Measurements from ENCODE around the gene IL20. TPM values are rescaled to one million over a fixed set of nuclear protein-coding genes. Genes with fewer than 3 reads are reported as not detected.

The IL20 gene
- total RNA-seq, 1 donor from 2014 or later, result 0.59 TPM

GRCh38 chr1:206880314-206880713 lies 14.9 kb downstream of the IL20 start:
- DNase-seq, result no peak

- DNase-seq, result no peak
Measured at GRCh38 chr1:206882555-206882954, 17.1 kb downstream of the IL20 start.

- no peak for DNase-seq
Measured at GRCh38 chr1:206883160-206883559, 17.7 kb downstream of the IL20 start.

- DNase-seq, result no peak
Measured at GRCh38 chr1:206883876-206884275, 18.5 kb downstream of the IL20 start.

- no peak for DNase-seq
Measured at GRCh38 chr1:206885341-206886060, 20.1 kb downstream of the IL20 start.

- DNase-seq, result no peak
Measured at GRCh38 chr1:206886831-206887230, 21.4 kb downstream of the IL20 start.

- no peak for DNase-seq
Measured at GRCh38 chr1:206887701-206888100, 22.3 kb downstream of the IL20 start.

GRCh38 chr1:206890125-206891060 lies 25.0 kb downstream of the IL20 start:
- peak; percentile 7 for DNase-seq

- no peak for DNase-seq
Measured at GRCh38 chr1:206891412-206891811, 26.0 kb downstream of the IL20 start.

GRCh38 chr1:206892351-206892984 lies 27.0 kb downstream of the IL20 start:
- no peak for DNase-seq

- DNase-seq, result no peak
Measured at GRCh38 chr1:206893380-206893779, 28.0 kb downstream of the IL20 start.

- DNase-seq, result no peak
Measured at GRCh38 chr1:206895325-206895724, 29.9 kb downstream of the IL20 start.

GRCh38 chr1:206895837-206896242 lies 30.4 kb downstream of the IL20 start:
- DNase-seq, result peak; percentile 24

GRCh38 chr1:206896261-206896660 lies 30.8 kb downstream of the IL20 start:
- DNase-seq, result no peak

- no peak for DNase-seq
Measured at GRCh38 chr1:206897175-206897574, 31.8 kb downstream of the IL20 start, which contains the start of gene IL24. Gene IL24, plus strand, starts transcription at chr1:206897443. Its CDS starts 390 bp downstream, at chr1:206897833.

GRCh38 chr1:206898089-206898914 lies 32.9 kb downstream of the IL20 start:
- no peak for DNase-seq

- DNase-seq, result no peak
Measured at GRCh38 chr1:206898915-206899431, 33.5 kb downstream of the IL20 start.

- DNase-seq, result no peak
Measured at GRCh38 chr1:206899717-206900116, 34.3 kb downstream of the IL20 start.

- DNase-seq, result no peak
Measured at GRCh38 chr1:206900149-206900548, 34.7 kb downstream of the IL20 start.

GRCh38 chr1:206901944-206902343 lies 36.5 kb downstream of the IL20 start:
- DNase-seq, result no peak

GRCh38 chr1:206902702-206903101 lies 37.3 kb downstream of the IL20 start:
- no peak for DNase-seq

GRCh38 chr1:206903687-206904086 lies 38.3 kb downstream of the IL20 start:
- DNase-seq, result no peak
